GM12878 (cell line): ENCODE data around the gene PCDHGA4. TPM values are rescaled to one million over a fixed set of nuclear protein-coding genes. Genes with fewer than 3 reads are reported as not detected.

Experiments used
- ATAC-seq: fragments of 200-7000 bp; cut with Tn5 transposase; 3 replicates; pipeline ENCODE4 v1.9.1; 2020; ENCODE audit warnings: mild to moderate bottlenecking, moderate library complexity
- BruUV-seq: library from RNA; stranded (reverse); fragments of 400-500 nt; replicated peaks from 2 replicates; lab custom pipeline; 2021; lab: Mats Ljungman, UMichigan
- CTCF ChIA-PET: fragments of 300-600 bp; sonication (Branson Sonifier 250); formaldehyde crosslinking; extraction: SDS; loops from one replicate; lab custom pipeline; 2021; ENCODE audit warnings: inconsistent platforms; lab: Yijun Ruan, JAX
- POLR2A ChIA-PET: fragments of 350-600 bp; formaldehyde crosslinking; extraction: SDS; loops from one replicate; lab custom pipeline; 2021; ENCODE audit warnings: inconsistent platforms; lab: Charles Lee
- RAD21 ChIA-PET: fragments of 300-600 bp; sonication (Branson Sonifier 250); formaldehyde crosslinking; loops from one replicate; lab custom pipeline; 2023; ENCODE audit warnings: antibody characterized with exemption; ENCODE audit not compliant: unreplicated experiment; lab: Charles Lee
- SMC1A ChIA-PET: fragments of 300-600 bp; sonication (Branson Sonifier 250); formaldehyde crosslinking; loops from one replicate; lab custom pipeline; 2023; ENCODE audit not compliant: unreplicated experiment, uncharacterized antibody; lab: Charles Lee
- DNase-seq: peaks from one replicate; pipeline ENCODE4 v3.0.0-alpha.2; 2011; ENCODE audit warnings: low read depth, low spot score
- FAIRE-seq: peaks from 3 replicates; lab custom pipeline; 2011; peaks lifted over from hg19 to GRCh38; lab: Jason Lieb, UNC
- H2AFZ ChIP-seq: 2 replicates; pipeline ENCODE4 v1.6.0; 2011; ENCODE audit warnings: low read depth, low read length, control low read depth; ENCODE audit not compliant: control insufficient read depth
- H3K27ac ChIP-seq: 2 replicates; pipeline ENCODE4 v1.5.1; 2011; ENCODE audit warnings: control low read depth; ENCODE audit not compliant: control insufficient read depth, insufficient read depth
- H3K27me3 ChIP-seq, 2 experiments: replicated peaks in 1 of 2; 2 replicates each; pipeline versions ENCODE4 v1.6.0 to v1.6.1; 2011; ENCODE audit warnings: low read length in 1 of 2; ENCODE audit not compliant: control insufficient read depth in 2 of 2, insufficient read depth in 2 of 2
- H3K36me3 ChIP-seq, 2 experiments: 2 replicates each; pipeline ENCODE4 v1.5.1; 2011; ENCODE audit warnings: low read length in 1 of 2; ENCODE audit not compliant: control insufficient read depth in 2 of 2, insufficient read depth in 2 of 2
- H3K4me1 ChIP-seq: 2 replicates; pipeline ENCODE4 v1.6.1; 2011; ENCODE audit warnings: mild to moderate bottlenecking, low read length, moderate library complexity, mixed read lengths; ENCODE audit not compliant: control insufficient read depth, insufficient read depth
- H3K4me2 ChIP-seq: 2 replicates; pipeline ENCODE4 v1.6.0; 2011; ENCODE audit warnings: control low read depth; ENCODE audit not compliant: control insufficient read depth, insufficient read depth
- H3K4me3 ChIP-seq: fragments of 200-600 bp; sonication (generic); 2 replicates; pipeline ENCODE4 v1.5.1; 2016
- H3K79me2 ChIP-seq: 2 replicates; pipeline ENCODE4 v1.6.0; 2011; ENCODE audit warnings: low read length; ENCODE audit not compliant: control insufficient read depth, insufficient read depth
- H3K9ac ChIP-seq: 2 replicates; pipeline ENCODE4 v1.8.0; 2011; ENCODE audit warnings: low read length, control low read depth, mixed read lengths; ENCODE audit not compliant: control insufficient read depth, insufficient read depth
- H3K9me3 ChIP-seq: replicated peaks from 3 replicates; pipeline ENCODE4 v1.5.1; 2011; ENCODE audit warnings: mild to moderate bottlenecking, low read length; ENCODE audit not compliant: control insufficient read depth, insufficient read depth
- H4K20me1 ChIP-seq: 2 replicates; pipeline ENCODE4 v1.6.0; 2011; ENCODE audit not compliant: control insufficient read depth, insufficient read depth
- ATF3 ChIP-seq: IDR thresholded peaks from 2 replicates; pipeline ENCODE4 v1.6.1; 2011; ENCODE audit warnings: low read depth, mild to moderate bottlenecking, low read length, moderate library complexity, borderline replicate concordance; ENCODE audit errors: extremely low read depth
- BCL3 ChIP-seq: IDR thresholded peaks from 2 replicates; pipeline ENCODE4 v1.6.1; 2011; ENCODE audit warnings: borderline replicate concordance, low read depth, mild to moderate bottlenecking, moderate library complexity, low read length; ENCODE audit not compliant: insufficient read depth, poor library complexity, severe bottlenecking
- MEF2B ChIP-seq: fragments of 450-650 bp; IDR thresholded peaks from 2 replicates; pipeline ENCODE4 v1.6.1; 2018; ENCODE audit warnings: mild to moderate bottlenecking, moderate library complexity; ENCODE audit not compliant: partially characterized antibody, poor library complexity, severe bottlenecking
- MYB ChIP-seq: fragments of 150-350 bp; IDR thresholded peaks from 2 replicates; pipeline ENCODE4 v1.6.1; 2014; ENCODE audit warnings: mild to moderate bottlenecking, low read depth, low read length, borderline replicate concordance
- SREBF2 ChIP-seq: IDR thresholded peaks from 2 replicates; pipeline ENCODE4 v1.6.1; 2012; ENCODE audit warnings: mild to moderate bottlenecking, low read length
- ZZZ3 ChIP-seq: IDR thresholded peaks from 2 replicates; pipeline ENCODE4 v1.6.1; 2011; ENCODE audit warnings: low read depth; ENCODE audit not compliant: control insufficient read depth, insufficient read length
- WGBS: methylation state at CpG from one replicate; pipeline ENCODE4 v1.1.6; 2016; ENCODE audit warnings: low lambda C conversion rate; ENCODE audit not compliant: insufficient replicate concordance, insufficient coverage; ENCODE audit errors: missing lambda C conversion rate; 5-methylcytosine and 5-hydroxymethylcytosine counted together
- in situ Hi-C: fragments of 300-500 bp; cut with MboI; formaldehyde crosslinking; loops from 9 replicates; pipeline ENCODE4 v1.14.3; 2018; ENCODE audit warnings: mixed read lengths
- intact Hi-C: fragments of 100-400 bp; cut with micrococcal nuclease; formaldehyde crosslinking; loops from one replicate; pipeline ENCODE4 v1.14.2; 2022; ENCODE audit not compliant: unreplicated experiment
- polyA plus RNA-seq, 11 experiments: library from polyadenylated mRNA; depleted of rRNA in 4 of 11; unstranded in 6 of 11; stranded (reverse) in 5 of 11; fragments of >200 nt; fragmentation: Nextera tagmentation in 4 of 11; fragmentation: Illumina TruSeq in 1 of 11; extraction: Ambion mirVana in 4 of 11; extraction: Trizol in 1 of 11; gene quantifications; 1 replicate in 1 of 11; 2 replicates in 10 of 11; pipeline versions ENCODE4 v1.2.1 to v1.2.3, GENCODE V29; 2011 to 2016; ENCODE audit warnings: inconsistent platforms in 2 of 11, missing spikeins in 2 of 11, low read depth in 1 of 11
- total RNA-seq, 4 experiments: library from RNA; depleted of rRNA in 3 of 4; stranded (reverse); fragments of >200 nt in 3 of 4; fragmentation: Illumina TruSeq in 1 of 4; extraction: Trizol in 1 of 4; gene quantifications; 2 replicates each; pipeline versions ENCODE4 v1.2.1 to v1.2.3, GENCODE V29; 2013 to 2021

PCDHGA4 gene
- total and polyA plus RNA-seq, 10 of the 15 experiments (the other 5 are each of a cell fraction or from before 2014, with no cell fraction given) = 0.09 to 0.17 (median 0.13) TPM; not detected in 3

DNA sequence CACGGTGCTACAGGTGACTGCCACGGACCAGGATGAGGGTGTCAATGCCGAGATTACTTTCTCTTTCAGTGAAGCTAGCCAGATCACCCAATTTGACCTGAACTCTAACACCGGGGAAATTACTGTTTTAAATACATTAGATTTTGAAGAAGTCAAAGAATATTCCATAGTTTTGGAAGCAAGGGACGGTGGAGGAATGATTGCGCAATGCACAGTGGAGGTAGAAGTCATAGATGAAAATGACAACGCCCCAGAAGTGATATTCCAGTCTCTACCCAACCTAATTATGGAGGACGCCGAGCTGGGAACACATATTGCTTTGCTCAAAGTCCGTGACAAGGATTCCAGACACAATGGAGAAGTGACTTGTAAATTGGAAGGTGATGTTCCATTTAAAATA, 33.8 kb downstream of the PCDHGA4 start (continued):
- TF ChIP-seq BCL3 (no peak), ATF3 (no peak), MYB (no peak), ZZZ3 (no peak)

GRCh38 chr5:141389153-141390042, 34.6 kb downstream of the PCDHGA4 start:
- H3K9me3 ChIP-seq = peaks cover 5% of the 10 kb centered on the region; the same call in 2 of the 3 replicates
- no TSS peak for BruUV-seq
- no peak for TF ChIP-seq MEF2B
- TF ChIP-seq SREBF2 = no peak
- SMC1A ChIA-PET = no interaction called here
- H4K20me1 ChIP-seq = no peaks in the 10 kb centered on the region
- no peak overlapping the region for H3K4me2 ChIP-seq
- CTCF ChIA-PET = interaction anchor here (1.6 to 2.8 kb wide), 2 partner anchors 9 to 20 kb away, joined by 6 to 8 read pairs; partner anchors contain the start of gene PCDHGB3
- POLR2A ChIA-PET = no interaction called here
- no peaks in the 10 kb centered on the region for H3K36me3 ChIP-seq
- no peaks in the 10 kb centered on the region for H3K79me2 ChIP-seq
- H3K27ac ChIP-seq = no peak overlapping the region
- DNase-seq = no peak
- RAD21 ChIA-PET = no interaction called here
- no peak for ATAC-seq
- in situ Hi-C loops (no loop called here), intact Hi-C loops (no loop called here)
- H3K27me3 ChIP-seq = no peaks in the 10 kb centered on the region
- FAIRE-seq = no peak
- no peak overlapping the region for H3K4me3 ChIP-seq
- no peak overlapping the region for H2AFZ ChIP-seq
- H3K9ac ChIP-seq = no peak overlapping the region
- WGBS = 86% methylated on average over 73 of the region's 77 CpGs
- H3K4me1 ChIP-seq = no peaks in the 10 kb centered on the region
